Measurements from ENCODE around the gene HDGF. TPM values are rescaled to one million over a fixed set of nuclear protein-coding genes. Genes with fewer than 3 reads are reported as not detected.
"Not testable (repeated sequence)": the region's sequence is repeated elsewhere in the genome, so short reads cannot be mapped to it uniquely, and the experiment has no call there.

The HDGF gene
- total RNA-seq, 1 donor from 2014 or later: 107 TPM

DNA sequence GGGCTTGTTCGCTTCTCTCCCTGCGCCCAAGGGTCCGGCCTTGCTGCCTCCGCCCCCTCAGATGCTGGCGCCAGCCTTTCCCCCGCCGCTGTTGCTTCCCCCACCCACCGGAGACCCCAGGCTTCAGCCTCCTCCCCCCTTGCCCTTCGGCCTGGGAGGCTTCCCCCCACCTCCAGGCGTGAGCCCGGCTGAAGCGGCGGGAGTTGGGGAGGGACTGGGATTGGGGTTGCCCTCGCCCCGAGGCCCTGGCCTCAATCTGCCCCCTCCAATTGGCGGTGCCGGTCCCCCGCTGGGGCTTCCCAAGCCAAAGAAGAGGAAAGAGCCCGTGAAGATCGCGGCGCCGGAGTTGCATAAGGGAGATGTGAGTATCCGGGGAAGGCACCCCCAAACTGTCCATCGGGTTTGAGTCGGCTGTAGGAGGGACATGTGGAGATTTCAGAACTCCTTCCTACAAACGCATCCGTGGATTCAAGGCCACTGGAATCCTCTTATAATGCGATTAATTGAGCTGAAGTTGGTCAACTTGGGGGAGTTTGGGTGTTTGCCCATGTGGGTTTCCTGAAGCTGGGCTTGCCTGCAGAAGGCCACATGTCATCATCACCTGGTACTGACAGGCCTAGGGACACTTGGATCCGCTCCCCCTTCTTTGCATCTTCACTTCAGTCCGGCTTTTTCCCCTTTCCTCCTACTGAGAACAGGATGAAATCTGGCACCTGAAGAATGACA lies 16.6 kb upstream of the HDGF start:
- H3K4me1 Mint-ChIP-seq: peaks cover 45% of the 10 kb centered on the region
- H3K36me3 Mint-ChIP-seq (ENCODE audit: low read depth): peaks cover 38% of the 10 kb centered on the region
- ChIA-PET CTCF (interaction anchor here (0.8 to 2.3 kb wide), 3 partner anchors 16 to 42 kb away, joined by 3 to 25 read pairs (median 4); partner anchors contain the start of genes HDGF, ISG20L2 and METTL25B), POLR2A (interaction anchor here (0.7 to 6.2 kb wide), 14 partner anchors 11 to 485 kb away, joined by 3 to 128 read pairs (median 6); partner anchors contain the start of genes HDGF, ISG20L2, MEF2D and METTL25B)
- ATAC-seq (ENCODE audit: low read depth): peak; percentile 3
- H3K9me3 Mint-ChIP-seq: no peaks in the 10 kb centered on the region
- no peak for DNase-seq
- H3K27me3 Mint-ChIP-seq: no peaks in the 10 kb centered on the region
- intact Hi-C loops (cut with micrococcal nuclease): loop anchor here (1.0 kb wide), 4 partner anchors 17 to 263 kb away; partner anchors contain the start of genes HDGF, ISG20L2, METTL25B and MRPL24
- H3K27ac Mint-ChIP-seq: no peak overlapping the region
- H3K4me3 Mint-ChIP-seq: no peak overlapping the region
- TF ChIP-seq CTCF (IDR thresholded peaks at IDR 0.05): no peak

DNA sequence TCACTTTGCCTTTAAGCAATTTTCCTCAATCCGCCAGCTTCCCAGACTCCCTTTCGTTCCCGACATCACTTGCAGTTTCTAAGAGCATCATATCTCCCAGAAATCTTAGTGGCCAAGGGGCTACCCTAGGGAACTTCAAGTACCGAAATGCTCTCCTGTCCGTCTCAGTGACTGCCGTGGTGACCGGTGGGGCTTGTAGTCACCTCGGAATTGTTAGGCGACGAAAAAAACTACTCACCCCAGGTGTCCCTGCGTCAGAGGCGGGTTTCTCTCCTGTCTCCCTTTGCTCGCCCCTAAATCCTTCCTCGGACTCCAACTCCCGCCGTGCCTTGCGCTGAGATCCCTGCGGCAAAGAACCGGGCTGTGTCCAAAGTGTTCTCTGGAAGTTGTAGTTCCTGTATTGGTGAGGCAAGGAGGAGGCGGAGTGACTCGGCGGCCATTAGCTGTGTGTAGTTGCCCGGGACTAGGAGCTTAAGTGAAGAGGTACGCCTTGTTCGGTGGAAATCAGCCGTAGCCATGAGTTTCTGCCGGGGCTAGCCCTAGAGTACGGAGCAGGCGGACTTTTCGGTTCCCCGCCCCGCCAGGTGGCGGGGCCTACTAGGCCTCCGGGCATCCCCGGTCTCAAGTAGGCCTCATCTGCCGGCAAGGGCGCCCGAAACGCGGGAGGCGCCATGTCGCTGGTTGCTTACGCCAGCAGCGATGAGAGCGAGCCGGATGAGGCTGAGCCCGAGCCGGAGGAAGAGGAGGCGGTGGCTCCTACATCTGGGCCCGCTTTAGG lies 15.8 kb upstream of the HDGF start, which contains the start of gene PRCC:
TSS of gene PRCC (plus strand) at position 435 of the 778 bp plus-strand sequence. CDS start at position 672, 237 bp downstream.
- peaks cover 30% of the 10 kb centered on the region for H3K36me3 Mint-ChIP-seq (ENCODE audit: low read depth)
- H3K27ac Mint-ChIP-seq: no peak within 1 kb of the TSS
- H3K4me1 Mint-ChIP-seq: peaks cover 38% of the 10 kb centered on the region
- ChIA-PET POLR2A (interaction anchor here (0.7 to 6.2 kb wide), 17 partner anchors 9 to 484 kb away, joined by 3 to 128 read pairs (median 6); partner anchors contain the start of genes CCT3, HDGF, ISG20L2 and MEF2D), CTCF (interaction anchor here (1.0 to 2.3 kb wide), 4 partner anchors 25 to 41 kb away, joined by 4 to 25 read pairs (median 7); partner anchors contain the start of genes ISG20L2, METTL25B and MRPL24)
- no peak within 1 kb of the TSS for H3K4me3 Mint-ChIP-seq
- no peaks in the 10 kb centered on the region for H3K9me3 Mint-ChIP-seq
- DNase-seq: peak; percentile 88
- no peaks in the 10 kb centered on the region for H3K27me3 Mint-ChIP-seq
- intact Hi-C loops (cut with micrococcal nuclease): loop anchor here (1.0 kb wide), 4 partner anchors 16 to 262 kb away; partner anchors contain the start of genes HDGF, ISG20L2, METTL25B and MRPL24
- ATAC-seq (ENCODE audit: low read depth): peak; percentile 91
- TF ChIP-seq CTCF (IDR thresholded peaks at IDR 0.05): no peak

DNA sequence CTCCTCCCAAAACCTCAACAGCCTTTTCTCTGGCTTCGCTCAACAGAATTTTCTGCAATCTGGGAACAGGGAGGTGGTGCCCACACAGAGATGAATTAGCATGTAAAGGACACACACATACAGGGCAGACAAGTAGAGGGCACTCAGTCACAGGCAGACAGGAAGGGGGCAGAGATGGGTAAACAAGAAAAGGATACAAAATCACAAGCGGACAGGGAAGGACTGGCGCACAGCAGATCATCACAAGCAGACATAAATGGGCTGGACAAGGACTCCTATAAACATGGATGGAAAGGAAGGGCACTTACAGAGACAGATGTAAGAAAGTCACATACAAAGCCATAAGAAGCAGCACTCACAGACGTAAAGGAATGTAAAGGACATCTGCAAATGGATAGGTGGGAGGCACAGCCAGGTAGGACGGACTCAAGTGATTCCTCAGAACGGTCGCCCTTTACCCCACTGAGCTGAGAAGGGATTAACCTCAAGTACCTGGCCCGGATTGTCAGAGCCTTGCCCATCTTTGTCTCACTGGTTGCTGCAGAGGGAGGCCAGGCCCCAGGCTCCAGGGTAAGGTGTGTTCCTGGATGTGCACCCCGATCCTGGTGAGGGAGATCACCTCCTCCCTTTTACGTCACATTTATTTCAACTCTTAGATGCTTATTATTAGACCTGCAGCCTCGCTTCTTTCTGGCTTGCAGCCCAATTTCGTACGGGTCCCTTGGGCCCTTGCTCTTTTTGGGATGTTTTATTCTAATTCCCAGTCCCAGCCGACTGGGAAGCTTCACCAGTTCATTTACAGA lies 15.0 kb upstream of the HDGF start:
- H3K27ac Mint-ChIP-seq: no peak overlapping the region
- H3K27me3 Mint-ChIP-seq: no peaks in the 10 kb centered on the region
- CTCF ChIA-PET: interaction anchor here (0.8 to 2.3 kb wide), 5 partner anchors 24 to 40 kb away, joined by 4 to 25 read pairs (median 5); partner anchors contain the start of genes ISG20L2, METTL25B and MRPL24
- TF ChIP-seq CTCF (IDR thresholded peaks at IDR 0.05): no peak
- intact Hi-C loops (cut with micrococcal nuclease): loop anchor here (1.0 kb wide), 4 partner anchors 15 to 261 kb away; partner anchors contain the start of genes HDGF, ISG20L2, METTL25B and MRPL24
- DNase-seq (no peak), ATAC-seq (ENCODE audit: low read depth) (no peak)
- H3K4me1 Mint-ChIP-seq: peaks cover 32% of the 10 kb centered on the region
- H3K9me3 Mint-ChIP-seq: no peaks in the 10 kb centered on the region
- POLR2A ChIA-PET: interaction anchor here (0.8 to 6.2 kb wide), 15 partner anchors 8 to 484 kb away, joined by 3 to 128 read pairs (median 6); partner anchors contain the start of genes CCT3, HDGF, ISG20L2 and MEF2D
- peaks cover 26% of the 10 kb centered on the region for H3K36me3 Mint-ChIP-seq (ENCODE audit: low read depth)
- H3K4me3 Mint-ChIP-seq: no peak overlapping the region

DNA sequence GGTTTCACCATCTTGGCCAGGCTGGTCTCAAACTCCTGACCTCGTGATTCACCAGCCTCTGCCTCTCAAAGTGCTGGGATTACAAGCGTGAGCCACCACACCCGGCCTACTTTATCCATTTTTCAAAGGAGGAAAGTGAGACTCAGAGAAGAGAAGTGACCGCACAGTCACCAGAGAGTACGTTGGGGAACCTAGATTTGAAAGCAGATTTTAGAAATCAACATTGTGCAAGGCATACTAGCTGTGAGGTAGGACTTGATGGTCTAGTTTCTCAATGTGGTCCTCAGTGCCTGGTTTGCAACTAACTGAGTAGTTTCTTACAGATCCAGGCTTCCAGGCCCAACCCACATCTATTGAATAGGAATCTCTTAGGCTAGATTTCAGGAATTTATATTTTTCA lies 14.2 kb upstream of the HDGF start:
- Mint-ChIP-seq H3K36me3 (ENCODE audit: low read depth) (peaks cover 18% of the 10 kb centered on the region), H3K4me3 (no peak overlapping the region)
- DNase-seq: no peak

GRCh38 chr1:156765136-156765535 lies 13.7 kb upstream of the HDGF start:
- intact Hi-C loops (cut with micrococcal nuclease); H3K4me3 Mint-ChIP-seq; H3K27ac Mint-ChIP-seq; CTCF ChIA-PET; DNase-seq; H3K9me3 Mint-ChIP-seq; H3K27me3 Mint-ChIP-seq; ATAC-seq (ENCODE audit: low read depth): not testable (repeated sequence)
- peaks cover 14% of the 10 kb centered on the region for H3K36me3 Mint-ChIP-seq (ENCODE audit: low read depth)
- POLR2A ChIA-PET: interaction anchor here (1.2 to 6.2 kb wide), 3 partner anchors 13 to 38 kb away, joined by 4 to 128 read pairs (median 105); partner anchors contain the start of genes ISG20L2, METTL25B and MRPL24
- peaks cover 19% of the 10 kb centered on the region for H3K4me1 Mint-ChIP-seq

More for the DNA sequence above, 14.2 kb upstream of the HDGF start:
- no peaks in the 10 kb centered on the region for H3K27me3 Mint-ChIP-seq
- no peak for ATAC-seq (ENCODE audit: low read depth)
- H3K27ac Mint-ChIP-seq: no peak overlapping the region
- H3K4me1 Mint-ChIP-seq: peaks cover 24% of the 10 kb centered on the region
- no peak for TF ChIP-seq CTCF (IDR thresholded peaks at IDR 0.05)
- POLR2A ChIA-PET: interaction anchor here (0.8 to 6.2 kb wide), 5 partner anchors 11 to 39 kb away, joined by 3 to 128 read pairs (median 90); partner anchors contain the start of genes HDGF, ISG20L2, METTL25B and MRPL24
- H3K9me3 Mint-ChIP-seq: no peaks in the 10 kb centered on the region
- CTCF ChIA-PET: interaction anchor here (0.8 kb wide), 1 partner anchor 39 kb away, joined by 5 read pairs; no protein-coding TSS in a partner anchor
- intact Hi-C loops (cut with micrococcal nuclease): no loop called here
